ENCODE data around the gene MYL7. TPM values are rescaled to one million over a fixed set of nuclear protein-coding genes. Genes with fewer than 3 reads are reported as not detected.

The MYL7 gene
- total RNA-seq, 1 donor from 2014 or later: 518 TPM

- H3K27me3 ChIP-seq (ENCODE audit: low read depth): no peaks in the 10 kb centered on the region
- H3K4me3 ChIP-seq: no peak overlapping the region
- H3K4me1 ChIP-seq: peaks cover 36% of the 10 kb centered on the region
- H3K9me3 ChIP-seq (replicated peaks): no peaks in the 10 kb centered on the region
- DNase-seq: no peak
- no peaks in the 10 kb centered on the region for H3K36me3 ChIP-seq
- peak overlapping the region; percentile 63 for H3K27ac ChIP-seq (replicated peaks)
- intact Hi-C loops (cut with micrococcal nuclease): no loop called here
- TF ChIP-seq CTCF (IDR thresholded peaks at IDR 0.05; ENCODE audit: borderline replicate concordance): no peak
These were observed 2.4 kb downstream of the MYL7 start for GRCh38 chr7:44138698-44139097.

DNA sequence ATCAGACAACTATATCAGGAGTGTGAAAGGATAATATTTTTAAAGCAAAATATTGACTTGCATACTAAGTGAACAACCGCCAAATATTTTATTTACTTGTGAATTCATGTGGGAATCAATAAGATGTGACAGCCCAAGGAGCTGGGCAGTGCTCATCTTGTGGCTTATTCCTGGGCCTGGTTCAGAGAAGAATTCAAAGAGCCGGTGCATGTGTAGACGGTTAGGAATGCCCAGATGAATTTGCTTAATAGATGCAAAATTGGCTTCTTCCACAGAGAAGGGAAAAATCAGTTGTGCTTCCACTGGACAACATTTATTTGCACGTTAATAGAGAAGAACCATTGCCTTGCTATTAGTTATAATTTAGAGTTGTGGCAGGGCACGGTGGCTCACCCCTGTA, 4.4 kb downstream of the MYL7 start:
- Histone ChIP-seq H3K27ac (replicated peaks) (peak overlapping the region; percentile 91), H3K9me3 (replicated peaks) (no peaks in the 10 kb centered on the region), H3K27me3 (ENCODE audit: low read depth) (no peaks in the 10 kb centered on the region), H3K4me1 (peaks cover 51% of the 10 kb centered on the region), H3K36me3 (no peaks in the 10 kb centered on the region), H3K4me3 (no peak overlapping the region)
- no peak for TF ChIP-seq CTCF (IDR thresholded peaks at IDR 0.05; ENCODE audit: borderline replicate concordance)
- intact Hi-C loops (cut with micrococcal nuclease): no loop called here
- DNase-seq: no peak

DNA sequence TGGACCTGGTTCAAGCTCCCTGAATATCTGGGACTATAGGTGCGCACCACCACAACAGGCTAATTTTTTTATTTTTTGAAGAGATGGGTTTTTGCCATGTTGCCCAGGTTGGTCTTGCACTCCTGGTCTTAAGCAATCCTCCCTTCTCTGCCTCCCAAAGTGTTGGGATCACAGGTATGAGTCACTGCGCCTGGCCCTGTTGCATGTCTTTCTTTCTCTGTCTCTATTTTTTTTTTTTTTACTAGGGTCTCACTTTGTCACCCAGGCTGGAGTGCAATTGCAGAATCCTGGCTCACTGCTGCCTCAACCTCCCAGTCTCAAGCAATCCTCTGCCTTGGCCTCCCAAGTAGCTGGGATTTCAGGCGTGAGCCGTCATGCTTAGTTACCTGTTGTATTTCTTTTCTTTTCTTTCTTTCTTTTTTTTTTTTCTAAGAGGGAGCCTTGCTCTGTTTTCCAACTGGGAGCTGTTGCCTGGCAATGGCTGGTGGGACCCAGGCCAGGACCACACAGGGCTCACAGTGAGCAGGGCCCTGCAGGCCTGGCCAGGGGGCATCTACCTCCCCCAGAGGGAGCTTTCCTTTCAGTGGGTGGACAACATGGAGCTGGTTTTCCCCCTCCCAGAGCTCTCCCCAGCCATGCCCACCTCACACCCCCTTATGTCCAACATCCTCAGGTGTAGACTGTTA, 6.0 kb downstream of the MYL7 start:
- intact Hi-C loops (cut with micrococcal nuclease): no loop called here
- peaks cover 55% of the 10 kb centered on the region for H3K4me1 ChIP-seq
- TF ChIP-seq CTCF (IDR thresholded peaks at IDR 0.05; ENCODE audit: borderline replicate concordance): no peak
- H3K4me3 ChIP-seq: no peak overlapping the region
- no peaks in the 10 kb centered on the region for H3K27me3 ChIP-seq (ENCODE audit: low read depth)
- H3K27ac ChIP-seq (replicated peaks): peak overlapping the region; percentile 91
- no peak for DNase-seq
- no peaks in the 10 kb centered on the region for H3K9me3 ChIP-seq (replicated peaks)
- H3K36me3 ChIP-seq: no peaks in the 10 kb centered on the region

GRCh38 chr7:44133295-44133694, 7.8 kb downstream of the MYL7 start:
- DNase-seq: no peak
- peaks cover 63% of the 10 kb centered on the region for H3K4me1 ChIP-seq
- no peak for TF ChIP-seq CTCF (IDR thresholded peaks at IDR 0.05; ENCODE audit: borderline replicate concordance)
- H3K36me3 ChIP-seq: no peaks in the 10 kb centered on the region
- peak overlapping the region; percentile 91 for H3K27ac ChIP-seq (replicated peaks)
- no peak overlapping the region for H3K4me3 ChIP-seq
- intact Hi-C loops (cut with micrococcal nuclease): no loop called here
- H3K9me3 ChIP-seq (replicated peaks): no peaks in the 10 kb centered on the region
- H3K27me3 ChIP-seq (ENCODE audit: low read depth): no peaks in the 10 kb centered on the region

DNA sequence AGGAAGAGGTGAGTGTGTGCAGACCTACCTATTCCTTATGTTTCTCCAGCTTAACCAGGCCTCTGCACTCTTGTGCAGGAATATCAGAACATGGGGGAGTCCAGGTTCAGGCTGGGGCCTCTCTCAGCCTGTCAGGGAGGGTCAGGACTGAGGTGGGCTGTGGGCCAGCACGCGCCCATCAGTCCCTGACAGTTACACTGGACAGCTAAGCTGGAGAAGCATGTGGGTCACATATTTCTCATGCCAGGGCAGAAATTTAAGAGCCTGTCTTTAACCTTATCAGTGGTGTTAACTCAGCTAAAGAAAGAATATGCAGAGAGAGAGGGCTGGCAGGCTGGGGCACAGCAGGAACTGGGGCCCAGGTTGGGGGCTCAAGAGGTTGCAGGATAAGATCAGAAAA, 9.1 kb downstream of the MYL7 start:
- H3K36me3 ChIP-seq: no peaks in the 10 kb centered on the region
- peaks cover 6% of the 10 kb centered on the region for H3K9me3 ChIP-seq (replicated peaks)
- H3K4me3 ChIP-seq: no peak overlapping the region
- H3K27ac ChIP-seq (replicated peaks): peak overlapping the region; percentile 91
- DNase-seq: peak; percentile 62
- intact Hi-C loops (cut with micrococcal nuclease): no loop called here
- no peaks in the 10 kb centered on the region for H3K27me3 ChIP-seq (ENCODE audit: low read depth)
- H3K4me1 ChIP-seq: peaks cover 65% of the 10 kb centered on the region
- TF ChIP-seq CTCF (IDR thresholded peaks at IDR 0.05; ENCODE audit: borderline replicate concordance): no peak
